Fibroblast of lung (primary cell): Measurements from ENCODE around the gene ZNF423.

ENCODE experiments used
- EZH2 ChIP-seq: IDR thresholded peaks from 2 replicates; pipeline ENCODE4 v1.5.1; 2012; ENCODE audit warnings: low read length, control low read depth, mild to moderate bottlenecking; ENCODE audit errors: missing control alignments
- TF ChIP-seq, protein P1 (sequence below), 2 donors: IDR thresholded peaks in 1 of 2; conservative IDR thresholded peaks in 1 of 2; 1 replicate in 1 of 2; 2 replicates in 1 of 2; pipeline ENCODE4 v1.5.1; 2011 to 2012; ENCODE audit warnings: low read length in 2 of 2, control low read depth in 1 of 2, inconsistent platforms in 1 of 2, low read depth in 1 of 2, mild to moderate bottlenecking in 1 of 2

DNA sequence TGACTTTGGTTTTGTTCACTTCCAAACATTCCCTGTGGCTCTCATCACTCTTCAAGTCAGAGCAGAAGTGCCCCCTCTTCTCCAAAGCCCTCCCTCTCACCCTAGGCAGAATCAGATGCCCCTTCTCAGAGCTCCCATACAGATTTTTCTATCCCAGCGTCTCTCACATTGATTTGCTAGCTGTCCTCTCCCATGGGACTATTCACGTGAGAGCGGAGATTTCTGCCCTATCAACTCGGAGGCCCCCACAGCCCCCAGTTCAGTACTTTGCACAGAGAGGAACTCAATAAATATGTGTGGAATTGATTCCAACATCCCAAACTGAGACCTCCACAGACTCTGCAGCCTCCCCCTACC lies 299.7 kb downstream of the ZNF423 start:
- no peak for TF ChIP-seq EZH2
- TF ChIP-seq, protein P1, sequence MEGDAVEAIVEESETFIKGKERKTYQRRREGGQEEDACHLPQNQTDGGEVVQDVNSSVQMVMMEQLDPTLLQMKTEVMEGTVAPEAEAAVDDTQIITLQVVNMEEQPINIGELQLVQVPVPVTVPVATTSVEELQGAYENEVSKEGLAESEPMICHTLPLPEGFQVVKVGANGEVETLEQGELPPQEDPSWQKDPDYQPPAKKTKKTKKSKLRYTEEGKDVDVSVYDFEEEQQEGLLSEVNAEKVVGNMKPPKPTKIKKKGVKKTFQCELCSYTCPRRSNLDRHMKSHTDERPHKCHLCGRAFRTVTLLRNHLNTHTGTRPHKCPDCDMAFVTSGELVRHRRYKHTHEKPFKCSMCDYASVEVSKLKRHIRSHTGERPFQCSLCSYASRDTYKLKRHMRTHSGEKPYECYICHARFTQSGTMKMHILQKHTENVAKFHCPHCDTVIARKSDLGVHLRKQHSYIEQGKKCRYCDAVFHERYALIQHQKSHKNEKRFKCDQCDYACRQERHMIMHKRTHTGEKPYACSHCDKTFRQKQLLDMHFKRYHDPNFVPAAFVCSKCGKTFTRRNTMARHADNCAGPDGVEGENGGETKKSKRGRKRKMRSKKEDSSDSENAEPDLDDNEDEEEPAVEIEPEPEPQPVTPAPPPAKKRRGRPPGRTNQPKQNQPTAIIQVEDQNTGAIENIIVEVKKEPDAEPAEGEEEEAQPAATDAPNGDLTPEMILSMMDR (conservative IDR thresholded peaks at IDR 0.05 in 1 of 2, IDR thresholded peaks at IDR 0.05 in 1 of 2; ENCODE audit: low read depth in 1 of 2, low read length in 2 of 2) = no peak
